Measurements from ENCODE around the gene VPS33A. TPM values are rescaled to one million over a fixed set of nuclear protein-coding genes. Genes with fewer than 3 reads are reported as not detected.
"Not testable (repeated sequence)": the region's sequence is repeated elsewhere in the genome, so short reads cannot be mapped to it uniquely, and the experiment has no call there.

VPS33A gene
- polyA plus RNA-seq, 6 donors from 2014 or later, result 20.9 to 37.1 (median 23.9) TPM

GRCh38 chr12:122206976-122207375 lies 59.3 kb downstream of the VPS33A start:
- Mint-ChIP-seq H3K4me1 (peaks cover 9 to 23% (median 17%) of the 10 kb centered on the region in 3 donors), H3K27ac (peak overlapping the region in 1 of 6 donors; percentile 24), H3K9me3 (no peaks in the 10 kb centered on the region), H3K27me3 (peaks cover 9 to 19% (median 16%) of the 10 kb centered on the region in 3 donors), H3K4me3 (peak overlapping the region in 2 of 8 donors; percentile 6 to 34), H3K36me3 (peaks cover 11 to 13% of the 10 kb centered on the region in 2 donors)
- DNase-seq (no peak), ATAC-seq (ENCODE audit: low read depth in 2 of 2) (no peak)

GRCh38 chr12:122206111-122206881 lies 60.0 kb downstream of the VPS33A start:
- ATAC-seq (ENCODE audit: low read depth in 2 of 2), result no peak
- Mint-ChIP-seq H3K27ac (peak overlapping the region in 3 of 6 donors; percentile 39 to 74 (median 69)), H3K27me3 (peaks cover 9 to 22% (median 20%) of the 10 kb centered on the region in 3 donors), H3K4me3 (peak overlapping the region in 2 of 8 donors; percentile 34 to 72), H3K4me1 (peaks cover 9 to 23% (median 17%) of the 10 kb centered on the region in 3 donors), H3K9me3 (no peaks in the 10 kb centered on the region), H3K36me3 (peaks cover 11 to 13% of the 10 kb centered on the region in 2 donors)
- no peak for DNase-seq

GRCh38 chr12:122205053-122205925 lies 61.0 kb downstream of the VPS33A start:
- ATAC-seq (ENCODE audit: low read depth in 2 of 2), result no peak
- H3K9me3 Mint-ChIP-seq, result no peaks in the 10 kb centered on the region
- H3K4me3 Mint-ChIP-seq, result peak overlapping the region in 7 of 8 donors; percentile 50 to 87 (median 72)
- H3K27me3 Mint-ChIP-seq, result peaks cover 9 to 32% (median 30%) of the 10 kb centered on the region in 3 donors
- DNase-seq, result no peak
- H3K27ac Mint-ChIP-seq, result peak overlapping the region in 3 of 6 donors; percentile 29 to 72 (median 57)
- H3K4me1 Mint-ChIP-seq, result peaks cover 9 to 23% (median 17%) of the 10 kb centered on the region in 3 donors
- H3K36me3 Mint-ChIP-seq, result peaks cover 11 to 13% of the 10 kb centered on the region in 2 donors

- Mint-ChIP-seq H3K9me3 (no peaks in the 10 kb centered on the region), H3K27me3 (peaks cover 9 to 40% (median 39%) of the 10 kb centered on the region in 3 donors), H3K27ac (peak overlapping the region in 3 of 6 donors; percentile 29 to 66 (median 32)), H3K4me3 (peak overlapping the region; percentile 37 to 87 (median 73)), H3K4me1 (peaks cover 9 to 23% (median 17%) of the 10 kb centered on the region in 3 donors), H3K36me3 (peaks cover 9 to 11% of the 10 kb centered on the region in 2 donors)
- ATAC-seq (ENCODE audit: low read depth in 2 of 2) (peak; percentile 44 to 48), DNase-seq (no peak)
Observed at GRCh38 chr12:122204167-122205052, 61.9 kb downstream of the VPS33A start.

GRCh38 chr12:122203301-122204166 lies 62.8 kb downstream of the VPS33A start, which contains the start of gene B3GNT4:
TSS of gene B3GNT4 (plus strand) at chr12:122203709. CDS start at chr12:122204619, 910 bp downstream.
- Mint-ChIP-seq H3K36me3 (peaks cover 6 to 7% of the 10 kb centered on the region in 2 donors), H3K4me1 (peaks cover 9 to 23% (median 17%) of the 10 kb centered on the region in 3 donors), H3K9me3 (no peaks in the 10 kb centered on the region), H3K4me3 (peak within 1 kb of the TSS; percentile 77 to 89 (median 82)), H3K27me3 (peaks cover 9 to 41% (median 41%) of the 10 kb centered on the region in 3 donors), H3K27ac (peak within 1 kb of the TSS in 1 of 6 donors; percentile 32)
- peak; percentile 41 for DNase-seq
- ATAC-seq (ENCODE audit: low read depth in 2 of 2), result peak; percentile 55 to 57

GRCh38 chr12:122202811-122203210 lies 63.5 kb downstream of the VPS33A start:
- ATAC-seq (ENCODE audit: low read depth in 2 of 2); H3K9me3 Mint-ChIP-seq; H3K36me3 Mint-ChIP-seq; DNase-seq; H3K27ac Mint-ChIP-seq: not testable (repeated sequence)
- Mint-ChIP-seq H3K4me3 (peak overlapping the region; percentile 77 to 89 (median 82)), H3K27me3 (peaks cover 14 to 48% (median 45%) of the 10 kb centered on the region in 3 donors), H3K4me1 (peaks cover 9 to 23% (median 17%) of the 10 kb centered on the region in 3 donors)

- Mint-ChIP-seq H3K4me1 (peaks cover 9 to 23% (median 17%) of the 10 kb centered on the region in 3 donors), H3K36me3 (no peaks in the 10 kb centered on the region), H3K27me3 (peaks cover 14 to 56% (median 53%) of the 10 kb centered on the region in 3 donors), H3K9me3 (no peaks in the 10 kb centered on the region), H3K4me3 (peak overlapping the region in 2 of 8 donors; percentile 51 to 77), H3K27ac (no peak overlapping the region)
- DNase-seq, result no peak
- ATAC-seq (ENCODE audit: low read depth in 2 of 2), result no peak
Observed at GRCh38 chr12:122202017-122202416, 64.3 kb downstream of the VPS33A start.

GRCh38 chr12:122201381-122201780 lies 64.9 kb downstream of the VPS33A start:
- Mint-ChIP-seq H3K9me3 (no peaks in the 10 kb centered on the region), H3K27me3 (peaks cover 14 to 57% (median 55%) of the 10 kb centered on the region in 3 donors), H3K4me3 (peak overlapping the region in 2 of 8 donors; percentile 64 to 69), H3K36me3 (no peaks in the 10 kb centered on the region), H3K4me1 (peaks cover 9 to 20% (median 17%) of the 10 kb centered on the region in 3 donors), H3K27ac (no peak overlapping the region)
- ATAC-seq (ENCODE audit: low read depth in 2 of 2), result no peak
- DNase-seq, result no peak

- Mint-ChIP-seq H3K9me3 (peaks cover 0 to 5% (median 1%) of the 10 kb centered on the region in 7 donors), H3K4me3 (no peak overlapping the region), H3K27ac (no peak overlapping the region), H3K27me3 (peaks cover 15 to 58% (median 57%) of the 10 kb centered on the region in 3 donors), H3K4me1 (peaks cover 9 to 19% (median 17%) of the 10 kb centered on the region in 3 donors), H3K36me3 (peaks cover 3 to 4% of the 10 kb centered on the region in 2 donors)
- no peak for DNase-seq
- ATAC-seq (ENCODE audit: low read depth in 2 of 2), result no peak
Observed at GRCh38 chr12:122200541-122201175, 65.6 kb downstream of the VPS33A start.

GRCh38 chr12:122199484-122200355 lies 66.6 kb downstream of the VPS33A start:
- peaks cover 3 to 14% (median 11%) of the 10 kb centered on the region in 3 donors for H3K4me1 Mint-ChIP-seq
- H3K27me3 Mint-ChIP-seq, result peaks cover 12 to 56% (median 50%) of the 10 kb centered on the region in 3 donors
- ATAC-seq (ENCODE audit: low read depth in 2 of 2) (no peak), DNase-seq (no peak)
- H3K4me3 Mint-ChIP-seq, result no peak overlapping the region
- H3K27ac Mint-ChIP-seq, result no peak overlapping the region
- H3K36me3 Mint-ChIP-seq, result peaks cover 7 to 8% of the 10 kb centered on the region in 2 donors
- peaks cover 0 to 13% (median 8%) of the 10 kb centered on the region in 7 donors for H3K9me3 Mint-ChIP-seq
